ENCODE data around the gene TDRD9.

- TF ChIP-seq CTCF (IDR thresholded peaks at IDR 0.05): no peak
- peak in 3 of 4 donors; percentile 15 to 73 (median 21) for TF ChIP-seq EP300 (IDR thresholded peaks at IDR 0.05)
- no peak for TF ChIP-seq POLR2A (IDR thresholded peaks at IDR 0.05)
- no peak for TF ChIP-seq POLR2AphosphoS5 (IDR thresholded peaks at IDR 0.05)
These were observed 120.7 kb downstream of the TDRD9 start for GRCh38 chr14:104048758-104049507.
